ENCODE results near the gene XRCC1. TPM values are rescaled to one million over a fixed set of nuclear protein-coding genes. Genes with fewer than 3 reads are reported as not detected.
"Not testable (repeated sequence)": the region's sequence is repeated elsewhere in the genome, so short reads cannot be mapped to it uniquely, and the experiment has no call there.

Gene XRCC1
- polyA plus RNA-seq, 3 donors, result 61.0 to 81.4 (median 73.1) TPM

DNA sequence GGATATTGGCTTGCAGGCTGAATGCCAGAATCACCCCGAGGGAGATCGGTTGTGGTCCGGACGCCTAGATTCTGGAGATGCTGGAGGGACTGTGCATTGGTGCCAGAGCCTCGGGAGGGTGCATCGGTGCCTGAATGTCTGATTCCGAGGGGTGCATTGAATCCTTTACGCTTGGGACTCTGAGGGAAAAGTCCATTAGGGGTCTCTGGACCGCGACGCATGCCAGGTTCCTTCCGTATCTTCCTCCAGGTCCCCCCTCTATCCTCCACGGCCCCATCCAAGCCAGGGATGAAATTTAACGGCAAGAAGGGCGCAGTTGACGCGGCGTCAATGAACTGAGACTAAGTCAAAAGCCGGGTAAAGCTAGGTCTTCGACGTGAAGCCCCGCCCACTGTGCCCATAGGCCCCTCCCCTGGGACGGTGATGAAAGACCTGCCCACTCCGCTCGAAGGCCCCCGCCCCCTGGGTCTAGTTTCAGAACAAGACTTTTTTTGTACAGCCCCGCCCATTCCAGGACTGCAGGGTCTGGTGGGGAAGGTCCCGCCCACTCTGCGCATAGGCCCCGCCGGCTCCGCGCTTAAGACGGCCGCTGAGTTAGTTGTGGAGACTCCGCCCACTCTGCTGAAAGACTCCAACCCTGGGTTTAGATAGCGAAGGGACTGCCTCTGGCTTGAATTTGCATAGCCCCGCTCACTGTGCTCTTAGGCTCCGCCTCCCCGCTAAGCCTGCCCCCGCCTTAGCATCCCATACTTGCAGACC is 41.6 kb downstream of the XRCC1 start:
- DNase-seq (ENCODE audit: extremely low read depth in 1 of 11, low read depth in 9 of 11, low spot score in 4 of 11), result peak; percentile 94 to 100 (median 99)

DNA sequence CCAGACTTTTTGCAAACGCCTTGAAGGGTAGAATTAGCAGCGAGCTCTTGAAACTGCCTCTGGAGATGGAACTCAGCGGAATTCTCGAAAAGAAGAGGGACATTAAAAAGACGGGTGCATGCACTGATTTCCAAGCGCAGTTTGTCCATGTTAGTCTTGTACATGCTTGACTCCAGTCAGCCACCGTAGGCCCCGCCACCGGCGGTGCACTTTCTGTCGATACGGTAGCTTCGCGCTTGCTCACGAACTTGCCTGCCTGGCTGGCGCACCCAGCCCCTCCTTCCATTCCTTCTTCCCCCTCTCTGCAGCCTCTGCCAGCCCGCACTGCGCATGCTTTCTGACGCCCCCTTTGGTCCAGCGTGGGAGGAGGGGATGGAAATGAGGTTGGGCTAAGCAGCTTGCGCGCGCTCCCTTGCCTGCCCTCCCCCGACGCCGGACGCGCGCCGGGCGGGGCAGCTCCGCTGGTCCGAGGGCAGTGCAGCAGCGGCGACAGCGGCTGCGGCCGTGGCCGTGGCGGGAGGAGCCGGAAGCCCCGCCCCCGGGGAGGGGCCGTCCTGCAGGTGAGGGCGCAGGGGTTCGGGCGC is 42.3 kb downstream of the XRCC1 start, which contains the start of gene ZNF575:
Gene ZNF575 (plus strand): TSS at position 227 of the 584 bp plus-strand sequence. CDS start 1,235 bp downstream, outside the sequence.
- DNase-seq (ENCODE audit: extremely low read depth in 1 of 11, low read depth in 9 of 11, low spot score in 4 of 11), result peak; percentile 88 to 97 (median 96)

DNA sequence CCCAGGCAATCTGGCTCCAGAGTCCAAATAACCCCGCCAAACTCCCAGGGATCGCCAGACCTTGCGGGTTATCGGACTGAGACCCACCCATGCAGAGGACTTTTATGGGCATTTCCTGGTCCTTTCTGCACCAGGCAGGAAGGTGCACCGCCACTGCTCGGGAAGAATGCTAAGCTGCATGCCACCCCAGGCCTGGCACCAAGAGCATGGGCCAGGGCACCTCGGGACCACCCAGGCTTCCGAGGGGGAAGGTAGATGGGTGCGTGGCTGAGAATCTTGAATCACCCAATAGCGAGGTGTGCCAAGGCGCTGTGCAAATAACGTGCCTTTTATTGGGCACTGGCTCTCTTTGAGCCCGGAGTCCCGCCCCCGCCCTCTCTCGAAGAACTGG is 42.8 kb downstream of the XRCC1 start:
- DNase-seq (ENCODE audit: extremely low read depth in 1 of 11, low read depth in 9 of 11, low spot score in 4 of 11), result no peak

DNA sequence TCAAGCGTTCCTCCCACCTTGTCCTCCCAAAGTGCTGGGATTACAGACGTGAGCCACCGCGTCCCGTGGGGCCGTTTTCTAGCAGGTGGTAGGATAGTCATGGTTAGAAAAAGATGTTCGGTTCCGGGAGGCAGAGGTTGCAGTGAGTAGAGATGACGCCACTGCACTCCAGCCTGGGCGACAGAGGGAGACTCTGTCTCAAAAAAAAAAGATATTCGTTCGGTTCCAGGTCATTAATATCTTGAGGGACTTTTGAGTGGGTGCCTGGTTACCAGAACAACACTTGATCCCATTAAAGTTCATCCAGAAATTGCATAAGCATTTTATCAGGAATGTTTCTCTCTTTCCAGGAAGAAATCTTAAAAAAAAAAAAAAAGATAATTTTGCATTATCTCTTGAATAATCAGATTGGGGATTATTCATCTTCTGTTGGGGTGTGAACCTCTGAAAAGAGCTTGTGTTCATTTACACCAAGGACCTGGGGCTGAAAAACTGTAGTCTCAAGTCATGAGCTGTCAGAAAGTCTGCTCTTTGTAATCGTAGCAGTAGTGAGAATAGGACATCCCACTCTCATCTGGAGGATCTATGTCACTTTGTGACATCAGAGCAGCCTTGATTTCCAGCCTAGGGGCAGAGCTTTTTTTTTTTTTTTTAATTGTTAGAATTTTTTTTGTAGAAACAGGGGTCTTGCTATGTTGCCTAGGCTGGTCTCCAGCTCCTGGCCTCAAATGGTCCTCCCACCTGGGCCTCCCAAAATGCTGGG is 47.3 kb downstream of the XRCC1 start:
- peak in 1 of 11 donors; percentile 56 for DNase-seq (ENCODE audit: extremely low read depth in 1 of 11, low read depth in 9 of 11, low spot score in 4 of 11)

DNA sequence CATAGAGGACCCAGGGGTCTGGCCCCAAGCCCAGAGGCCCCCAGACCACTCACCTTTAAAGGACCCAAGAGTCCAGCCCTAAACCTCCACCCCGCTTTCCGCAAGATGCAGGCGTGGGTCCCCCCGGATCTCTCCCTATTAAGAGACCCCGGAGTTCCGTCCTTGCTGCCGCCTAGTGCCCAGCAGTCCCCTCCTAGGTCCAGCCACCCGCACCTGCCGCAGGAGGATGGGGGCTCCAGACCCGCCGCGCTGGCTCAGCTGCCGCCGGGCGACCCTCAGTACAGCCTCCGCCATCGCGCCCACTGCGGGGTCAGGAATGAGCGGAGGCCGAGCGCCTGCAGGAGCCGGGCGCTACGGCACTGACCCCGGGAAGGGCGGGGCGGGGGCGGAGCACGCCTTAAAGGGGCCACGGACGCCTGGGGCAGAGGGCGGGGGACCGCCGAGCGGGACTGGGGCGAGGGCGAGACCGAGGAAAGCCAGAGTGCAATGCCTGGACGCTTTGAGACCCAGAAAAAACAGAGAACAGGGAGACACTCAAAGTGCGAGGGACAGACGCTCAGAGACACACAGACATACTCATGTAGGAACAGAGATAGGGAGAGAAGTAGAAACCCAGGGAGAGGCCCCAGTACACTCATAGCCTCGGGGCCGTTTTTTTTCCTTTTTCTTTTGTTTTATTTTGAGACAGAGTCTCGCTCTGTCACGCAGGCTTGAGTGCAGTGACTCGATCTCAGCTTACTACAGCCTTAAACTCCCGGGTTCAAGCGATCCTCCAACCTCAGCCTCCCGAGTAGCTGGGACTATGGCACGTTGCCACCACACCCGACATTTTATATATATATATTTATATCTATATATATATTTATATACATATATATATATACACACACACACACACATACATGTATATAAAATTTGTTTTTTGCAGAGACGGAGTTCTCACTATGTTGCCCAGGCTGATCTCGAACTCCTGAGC is 48.2 kb downstream of the XRCC1 start, which contains the start of gene ETHE1:
Gene ETHE1 (minus strand): TSS at position 318 of the 976 bp plus-strand sequence. CDS start 24 bp downstream, at position 294.
- DNase-seq (ENCODE audit: extremely low read depth in 1 of 11, low read depth in 9 of 11, low spot score in 4 of 11), result peak in 2 of 11 donors; percentile 57 to 62

DNA sequence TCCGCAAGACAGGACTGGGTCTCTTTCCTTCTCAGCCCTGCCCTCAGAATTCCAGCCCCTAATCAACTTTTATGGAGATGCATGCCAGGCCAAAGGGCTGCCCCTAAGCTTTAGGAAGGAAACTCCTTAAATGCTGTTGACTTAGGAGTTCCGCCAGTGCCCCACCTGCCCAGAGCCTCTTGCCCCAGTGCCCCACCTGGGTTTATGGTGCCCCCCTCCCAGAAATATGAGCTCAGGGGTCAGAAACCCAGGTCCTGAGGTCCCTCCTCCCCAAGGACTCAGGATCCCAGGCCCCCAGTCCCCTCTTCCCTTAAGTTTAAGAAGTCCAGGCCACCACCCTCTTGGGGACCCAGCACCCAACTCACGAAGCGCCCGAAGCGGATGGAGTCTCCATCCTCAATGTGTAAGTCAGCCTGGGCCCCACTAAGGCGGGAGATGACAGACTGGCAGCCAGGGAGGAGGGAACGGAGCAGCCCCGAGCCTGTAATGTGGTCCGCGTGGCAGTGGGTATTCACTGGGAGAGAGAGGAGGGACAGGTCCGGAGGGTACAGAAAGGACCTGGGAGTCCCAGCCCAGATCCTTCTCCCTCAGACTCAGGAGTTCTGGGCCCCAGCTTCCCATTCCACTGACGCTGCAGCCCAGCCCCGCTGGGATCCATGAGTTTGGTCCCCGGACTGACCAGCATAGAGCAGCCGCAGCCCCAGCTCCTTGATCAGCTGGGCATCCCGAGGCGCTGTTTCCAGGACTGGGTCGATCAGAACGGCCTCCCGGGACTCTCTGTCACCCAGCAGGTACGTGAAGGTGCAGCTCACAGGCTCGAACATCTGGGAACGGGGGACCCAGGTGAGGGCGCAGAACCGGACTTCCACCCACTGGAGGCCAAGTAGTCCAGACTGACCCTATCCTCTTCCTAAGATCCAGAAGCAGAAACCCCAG is 49.2 kb downstream of the XRCC1 start:
- DNase-seq (ENCODE audit: extremely low read depth in 1 of 11, low read depth in 9 of 11, low spot score in 4 of 11), result no peak

DNA sequence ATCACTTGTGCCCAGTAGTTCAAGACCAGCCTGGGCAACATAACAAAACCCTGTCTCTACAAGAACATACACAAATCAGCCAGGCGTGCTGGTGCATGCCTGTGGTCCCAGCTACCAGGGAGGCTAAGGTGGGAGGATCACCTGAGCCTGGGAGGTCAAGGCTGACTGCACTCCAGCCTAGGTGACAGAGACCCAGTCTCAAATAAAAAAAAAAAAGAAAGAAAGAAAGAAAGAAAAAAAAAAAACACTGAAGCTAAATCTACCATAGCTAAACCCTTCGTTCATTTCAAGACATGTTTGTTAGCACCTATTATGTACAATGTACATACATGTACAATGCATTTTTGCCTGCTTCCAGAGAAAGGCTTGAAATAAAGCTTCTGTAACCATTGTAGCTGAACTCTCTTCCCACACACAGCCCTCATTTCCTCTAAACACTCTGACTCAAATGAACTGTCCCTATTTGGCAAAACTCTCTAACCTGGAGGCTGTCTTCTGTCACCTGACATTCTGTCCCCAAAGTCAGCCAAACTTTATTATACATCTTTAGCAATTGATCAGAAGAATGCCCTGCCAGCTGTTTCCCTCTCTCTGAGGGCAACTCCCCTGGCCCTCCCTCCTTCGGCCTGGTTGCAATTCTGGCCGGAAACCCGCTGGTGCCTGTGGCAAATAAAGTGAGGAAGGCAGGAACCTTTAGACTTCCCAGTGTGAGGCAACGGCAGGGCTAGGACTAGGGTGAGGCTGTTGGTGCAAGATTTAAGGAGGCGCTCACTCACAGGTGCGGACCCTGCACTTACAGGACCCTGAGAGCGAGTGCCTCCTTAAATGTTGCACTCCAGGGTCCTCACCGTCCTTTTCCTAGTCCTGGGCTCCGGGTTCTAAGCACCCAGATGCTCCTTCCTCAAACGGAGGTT is 50.1 kb downstream of the XRCC1 start:
- DNase-seq (ENCODE audit: extremely low read depth in 1 of 11, low read depth in 9 of 11, low spot score in 4 of 11), result no peak

DNA sequence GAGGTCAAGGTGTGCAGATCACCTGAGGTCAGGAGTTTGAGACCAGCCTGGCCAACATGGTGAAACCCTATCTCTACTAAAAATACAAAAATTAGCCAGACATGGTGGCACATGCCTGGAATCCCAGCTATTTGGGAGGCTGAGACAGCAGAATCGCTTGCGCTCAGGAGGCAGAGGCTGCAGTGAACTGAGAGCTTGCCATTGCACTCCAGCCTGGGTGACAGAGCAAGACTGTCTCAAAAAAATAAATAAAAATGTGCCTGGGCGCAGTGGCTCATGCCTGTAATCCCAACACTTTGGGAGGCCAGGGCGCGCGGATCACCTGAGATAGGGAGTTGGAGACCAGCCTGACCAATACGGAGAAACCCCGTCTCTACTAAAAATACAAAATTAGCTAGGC is 51.6 kb downstream of the XRCC1 start:
- DNase-seq (ENCODE audit: extremely low read depth in 1 of 11, low read depth in 9 of 11, low spot score in 4 of 11), result not testable (repeated sequence)

DNA sequence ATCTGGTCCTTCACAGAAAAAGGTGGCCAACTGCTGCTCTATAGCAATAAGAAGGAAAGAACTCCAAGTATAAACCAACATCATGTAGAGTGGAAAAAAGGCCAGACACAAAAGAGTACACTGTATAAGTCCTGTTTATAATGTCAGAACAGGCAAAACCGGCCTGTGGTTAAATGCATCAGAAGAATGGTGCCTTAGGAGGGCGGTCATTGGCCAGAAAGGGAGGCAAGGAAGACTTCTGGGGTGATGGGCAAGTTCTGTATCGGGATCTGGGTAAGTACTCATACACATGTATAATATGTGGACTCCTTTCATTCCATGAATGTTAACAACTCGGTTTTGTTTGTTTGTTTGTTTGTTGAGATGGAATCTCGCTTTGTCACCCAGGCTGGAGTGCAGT is 52.4 kb downstream of the XRCC1 start:
- no peak for DNase-seq (ENCODE audit: extremely low read depth in 1 of 11, low read depth in 9 of 11, low spot score in 4 of 11)

DNA sequence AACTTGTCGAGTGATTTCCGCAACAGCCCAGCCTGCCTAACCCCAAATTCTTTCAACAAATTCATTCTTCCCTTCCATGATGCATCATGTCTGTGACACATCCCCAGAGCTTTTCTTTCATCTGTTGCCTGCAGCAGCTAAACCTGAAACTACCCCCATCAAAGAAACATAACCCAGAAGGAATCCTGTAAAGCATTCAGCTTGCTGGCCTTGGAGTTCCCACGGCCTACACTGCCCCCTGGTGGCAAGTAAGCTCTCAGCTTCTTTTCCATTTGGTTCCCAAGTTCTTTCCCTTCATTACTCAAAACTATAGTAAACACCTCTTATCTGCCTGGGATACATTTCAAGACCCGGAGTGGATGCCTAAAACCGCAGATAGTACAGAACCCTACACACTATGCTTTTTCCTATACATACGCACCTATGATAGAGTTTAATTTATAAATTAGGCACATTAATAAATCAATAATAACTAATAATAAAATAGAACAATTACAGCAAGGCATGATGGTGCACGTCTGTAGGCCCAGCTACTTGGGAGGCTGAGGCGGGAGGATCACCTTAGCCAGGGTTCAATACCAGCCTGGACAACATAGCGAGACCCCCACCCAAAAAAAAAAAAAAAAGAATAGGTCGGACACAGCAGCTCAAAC is 55.8 kb downstream of the XRCC1 start:
- DNase-seq (ENCODE audit: extremely low read depth in 1 of 11, low read depth in 9 of 11, low spot score in 4 of 11), result peak in 6 of 11 donors; percentile 78 to 87 (median 82)

DNA sequence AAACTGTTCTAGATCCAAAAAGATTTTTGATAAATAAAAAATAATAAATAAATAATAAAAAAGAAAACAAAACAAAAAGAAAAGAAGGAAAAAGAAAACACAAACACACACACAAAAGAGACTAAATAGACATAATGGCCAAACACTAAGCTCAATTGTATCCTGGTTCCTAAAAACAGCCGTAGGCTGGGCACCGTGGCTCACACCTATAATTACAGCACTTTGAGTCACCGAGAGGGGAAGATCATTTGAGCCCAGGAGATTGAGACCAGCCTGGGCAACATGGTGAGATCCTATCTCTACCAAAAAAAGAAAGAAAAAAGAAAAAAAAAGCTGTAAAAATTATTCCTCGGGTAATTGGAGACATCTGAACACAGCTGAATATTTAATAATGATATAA is 57.3 kb downstream of the XRCC1 start:
- DNase-seq (ENCODE audit: extremely low read depth in 1 of 11, low read depth in 9 of 11, low spot score in 4 of 11), result no peak

DNA sequence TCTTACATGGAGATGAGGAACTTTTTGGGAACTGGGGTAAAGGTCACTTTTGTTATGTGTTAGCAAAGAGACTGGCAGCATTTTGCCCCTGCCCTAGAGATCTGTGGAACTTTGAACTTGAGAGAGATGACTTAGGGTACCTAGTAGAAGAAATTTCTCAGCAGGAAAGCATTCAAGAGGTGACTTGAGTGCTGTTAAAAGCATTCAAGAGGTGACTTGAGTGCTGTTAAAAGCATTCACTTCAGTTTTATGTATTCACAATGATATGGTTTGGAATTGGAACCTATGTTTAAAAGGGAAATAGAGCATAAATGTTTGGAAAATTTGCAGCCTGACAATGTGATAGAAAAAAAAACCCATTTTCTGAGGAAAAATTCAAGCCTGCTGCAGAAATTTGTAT is 62.9 kb downstream of the XRCC1 start:
- not testable (repeated sequence) for DNase-seq (ENCODE audit: extremely low read depth in 1 of 11, low read depth in 9 of 11, low spot score in 4 of 11)

DNA sequence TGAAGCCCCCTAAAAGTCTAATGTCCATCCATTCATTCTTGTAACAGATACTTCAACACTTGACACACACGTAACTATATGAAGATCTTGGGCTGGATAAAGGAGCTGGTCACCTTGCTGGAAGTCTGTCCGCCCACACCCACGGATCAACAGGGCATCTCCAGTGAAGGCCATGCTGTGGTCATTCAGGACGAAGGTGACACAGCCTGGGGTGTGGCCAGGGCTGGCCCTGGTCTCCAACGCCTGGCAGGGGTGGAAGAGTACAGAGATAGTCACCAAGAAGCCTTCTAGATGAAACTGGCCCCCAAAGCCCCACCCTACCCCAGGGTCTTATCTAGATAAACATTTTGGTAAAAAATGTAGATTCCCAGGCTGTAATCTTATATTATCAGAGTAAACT is 64.0 kb downstream of the XRCC1 start:
- no peak for DNase-seq (ENCODE audit: extremely low read depth in 1 of 11, low read depth in 9 of 11, low spot score in 4 of 11)

DNA sequence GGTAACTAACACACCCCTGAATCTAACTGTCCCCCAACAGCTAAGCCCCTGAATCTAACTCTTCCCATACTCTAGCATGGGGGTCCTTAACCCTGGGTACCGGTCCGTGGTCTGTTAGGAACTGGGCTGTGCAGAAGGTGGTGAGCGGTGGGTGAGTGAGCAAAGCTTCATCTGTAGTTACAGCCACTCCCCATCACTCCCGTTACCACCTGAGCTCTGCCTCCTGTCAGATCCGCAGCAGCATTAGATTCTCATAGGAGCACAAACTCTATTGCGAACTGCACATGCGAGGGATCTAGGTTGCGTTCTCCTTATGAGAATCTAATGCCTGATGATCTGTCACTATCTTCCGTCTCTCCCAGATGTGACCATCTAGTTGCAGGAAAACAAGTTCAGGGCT is 64.6 kb downstream of the XRCC1 start:
- DNase-seq (ENCODE audit: extremely low read depth in 1 of 11, low read depth in 9 of 11, low spot score in 4 of 11), result no peak

DNA sequence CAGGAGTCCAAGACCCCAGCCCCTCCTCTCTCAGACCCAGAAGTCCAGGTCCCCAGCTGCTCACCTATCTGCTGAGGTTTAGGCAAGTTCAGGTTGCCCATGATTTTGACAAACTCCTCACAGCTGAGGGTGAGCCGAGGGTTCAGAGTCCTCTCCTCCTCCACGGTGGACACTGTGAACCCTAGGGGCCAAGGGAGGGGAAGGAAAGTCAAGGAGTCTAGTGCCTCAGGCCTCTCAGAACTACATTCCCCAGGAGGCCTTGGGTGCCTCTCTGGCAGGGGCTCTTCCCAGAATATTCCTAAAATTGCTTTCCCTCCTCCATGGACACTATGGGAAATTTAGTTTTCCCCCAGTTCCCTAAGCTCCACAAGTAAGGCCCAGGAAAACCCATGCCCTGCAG is 67.4 kb downstream of the XRCC1 start:
- DNase-seq (ENCODE audit: extremely low read depth in 1 of 11, low read depth in 9 of 11, low spot score in 4 of 11), result no peak

DNA sequence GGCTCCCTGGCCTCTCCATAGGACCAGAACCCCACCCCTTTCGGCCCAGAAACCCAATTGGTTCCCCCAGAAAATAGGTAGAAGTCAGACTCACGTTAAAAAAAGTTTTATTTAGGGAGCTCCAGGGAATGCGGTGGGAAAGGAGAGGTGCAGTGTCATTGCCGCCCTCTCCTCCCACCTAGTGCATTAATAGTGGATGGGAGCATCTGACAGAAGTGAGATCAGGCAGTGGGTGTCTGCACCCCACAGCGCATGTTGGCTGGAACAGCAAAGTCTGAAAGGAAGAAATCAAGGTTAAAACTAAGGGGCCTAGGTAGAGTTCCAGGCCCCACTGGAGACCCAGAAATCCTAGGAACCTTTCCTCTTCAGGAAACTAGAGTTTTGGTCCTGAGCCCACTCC is 68.7 kb downstream of the XRCC1 start:
- no peak for DNase-seq (ENCODE audit: extremely low read depth in 1 of 11, low read depth in 9 of 11, low spot score in 4 of 11)
